GM12878 (cell line): Measurements from ENCODE around the gene BEST1. TPM values are rescaled to one million over a fixed set of nuclear protein-coding genes. Genes with fewer than 3 reads are reported as not detected.

ENCODE experiments used
- ATAC-seq: fragments of 200-7000 bp; cut with Tn5 transposase; 3 replicates; pipeline ENCODE4 v1.9.1; 2020; ENCODE audit warnings: mild to moderate bottlenecking, moderate library complexity
- BruUV-seq: library from RNA; stranded (reverse); fragments of 400-500 nt; replicated peaks from 2 replicates; lab custom pipeline; 2021; lab: Mats Ljungman, UMichigan
- CTCF ChIA-PET: fragments of 300-600 bp; sonication (Branson Sonifier 250); formaldehyde crosslinking; extraction: SDS; loops from one replicate; lab custom pipeline; 2021; ENCODE audit warnings: inconsistent platforms; lab: Yijun Ruan, JAX
- POLR2A ChIA-PET: fragments of 350-600 bp; formaldehyde crosslinking; extraction: SDS; loops from one replicate; lab custom pipeline; 2021; ENCODE audit warnings: inconsistent platforms; lab: Charles Lee
- RAD21 ChIA-PET: fragments of 300-600 bp; sonication (Branson Sonifier 250); formaldehyde crosslinking; loops from one replicate; lab custom pipeline; 2023; ENCODE audit warnings: antibody characterized with exemption; ENCODE audit not compliant: unreplicated experiment; lab: Charles Lee
- SMC1A ChIA-PET: fragments of 300-600 bp; sonication (Branson Sonifier 250); formaldehyde crosslinking; loops from one replicate; lab custom pipeline; 2023; ENCODE audit not compliant: unreplicated experiment, uncharacterized antibody; lab: Charles Lee
- DNase-seq: peaks from one replicate; pipeline ENCODE4 v3.0.0-alpha.2; 2011; ENCODE audit warnings: low read depth, low spot score
- FAIRE-seq: peaks from 3 replicates; lab custom pipeline; 2011; peaks lifted over from hg19 to GRCh38; lab: Jason Lieb, UNC
- H2AFZ ChIP-seq: 2 replicates; pipeline ENCODE4 v1.6.0; 2011; ENCODE audit warnings: low read depth, low read length, control low read depth; ENCODE audit not compliant: control insufficient read depth
- H3K27ac ChIP-seq: 2 replicates; pipeline ENCODE4 v1.5.1; 2011; ENCODE audit warnings: control low read depth; ENCODE audit not compliant: control insufficient read depth, insufficient read depth
- H3K27me3 ChIP-seq, 2 experiments: replicated peaks in 1 of 2; 2 replicates each; pipeline versions ENCODE4 v1.6.0 to v1.6.1; 2011; ENCODE audit warnings: low read length in 1 of 2; ENCODE audit not compliant: control insufficient read depth in 2 of 2, insufficient read depth in 2 of 2
- H3K36me3 ChIP-seq, 2 experiments: 2 replicates each; pipeline ENCODE4 v1.5.1; 2011; ENCODE audit warnings: low read length in 1 of 2; ENCODE audit not compliant: control insufficient read depth in 2 of 2, insufficient read depth in 2 of 2
- H3K4me1 ChIP-seq: 2 replicates; pipeline ENCODE4 v1.6.1; 2011; ENCODE audit warnings: mild to moderate bottlenecking, low read length, moderate library complexity, mixed read lengths; ENCODE audit not compliant: control insufficient read depth, insufficient read depth
- H3K4me2 ChIP-seq: 2 replicates; pipeline ENCODE4 v1.6.0; 2011; ENCODE audit warnings: control low read depth; ENCODE audit not compliant: control insufficient read depth, insufficient read depth
- H3K4me3 ChIP-seq: fragments of 200-600 bp; sonication (generic); 2 replicates; pipeline ENCODE4 v1.5.1; 2016
- H3K79me2 ChIP-seq: 2 replicates; pipeline ENCODE4 v1.6.0; 2011; ENCODE audit warnings: low read length; ENCODE audit not compliant: control insufficient read depth, insufficient read depth
- H3K9ac ChIP-seq: 2 replicates; pipeline ENCODE4 v1.8.0; 2011; ENCODE audit warnings: low read length, control low read depth, mixed read lengths; ENCODE audit not compliant: control insufficient read depth, insufficient read depth
- H3K9me3 ChIP-seq: replicated peaks from 3 replicates; pipeline ENCODE4 v1.5.1; 2011; ENCODE audit warnings: mild to moderate bottlenecking, low read length; ENCODE audit not compliant: control insufficient read depth, insufficient read depth
- H4K20me1 ChIP-seq: 2 replicates; pipeline ENCODE4 v1.6.0; 2011; ENCODE audit not compliant: control insufficient read depth, insufficient read depth
- BRCA1 ChIP-seq: IDR thresholded peaks from 2 replicates; pipeline ENCODE4 v1.6.1; 2011; ENCODE audit warnings: low read depth, low read length, improper control_type of control experiment
- DPF2 ChIP-seq: fragments of 450-650 bp; IDR thresholded peaks from 2 replicates; pipeline ENCODE4 v1.6.1; 2017; ENCODE audit warnings: mild to moderate bottlenecking
- EED ChIP-seq: sonication (generic); IDR thresholded peaks from 2 replicates; pipeline ENCODE4 v1.6.1; 2016; ENCODE audit warnings: antibody characterized with exemption, low read depth
- ESRRA ChIP-seq: IDR thresholded peaks from 2 replicates; pipeline ENCODE4 v1.6.1; 2012; ENCODE audit warnings: mild to moderate bottlenecking, low read length, improper control_type of control experiment
- JUND ChIP-seq: IDR thresholded peaks from 2 replicates; pipeline ENCODE4 v1.6.1; 2012; ENCODE audit warnings: low read depth, mild to moderate bottlenecking, low read length, improper control_type of control experiment, moderate library complexity
- MEF2A ChIP-seq: IDR thresholded peaks from 2 replicates; pipeline ENCODE4 v1.6.1; 2011; ENCODE audit warnings: low read depth, mild to moderate bottlenecking, low read length, moderate library complexity; ENCODE audit not compliant: insufficient read depth
- MLLT1 ChIP-seq: fragments of 450-650 bp; IDR thresholded peaks from 2 replicates; pipeline ENCODE4 v1.6.1; 2016; ENCODE audit warnings: mild to moderate bottlenecking
- PAX5 ChIP-seq: IDR thresholded peaks from 2 replicates; pipeline ENCODE4 v1.6.1; 2011; ENCODE audit warnings: low read depth, low read length, borderline replicate concordance
- RBBP5 ChIP-seq: fragments of 200-600 bp; sonication (generic); conservative IDR thresholded peaks from 2 replicates; pipeline ENCODE4 v1.6.1; 2016
- SIN3A ChIP-seq: IDR thresholded peaks from 2 replicates; pipeline ENCODE4 v1.6.1; 2012; ENCODE audit warnings: low read depth, low read length, improper control_type of control experiment
- SUPT20H ChIP-seq: IDR thresholded peaks from 2 replicates; pipeline ENCODE4 v1.6.1; 2011; ENCODE audit warnings: low read depth, mild to moderate bottlenecking, low read length, moderate library complexity, borderline replicate concordance; ENCODE audit not compliant: control insufficient read depth
- TARDBP ChIP-seq: IDR thresholded peaks from 2 replicates; pipeline ENCODE4 v1.6.1; 2016; ENCODE audit warnings: borderline replicate concordance
- TCF12 ChIP-seq: IDR thresholded peaks from 2 replicates; pipeline ENCODE4 v1.6.1; 2011; ENCODE audit warnings: low read depth, mild to moderate bottlenecking, low read length
- TCF7 ChIP-seq: IDR thresholded peaks from 2 replicates; pipeline ENCODE4 v1.6.1; 2014; ENCODE audit warnings: antibody characterized with exemption, borderline replicate concordance
- WGBS: methylation state at CpG from one replicate; pipeline ENCODE4 v1.1.6; 2016; ENCODE audit warnings: low lambda C conversion rate; ENCODE audit not compliant: insufficient replicate concordance, insufficient coverage; ENCODE audit errors: missing lambda C conversion rate; 5-methylcytosine and 5-hydroxymethylcytosine counted together
- in situ Hi-C: fragments of 300-500 bp; cut with MboI; formaldehyde crosslinking; loops from 9 replicates; pipeline ENCODE4 v1.14.3; 2018; ENCODE audit warnings: mixed read lengths
- intact Hi-C: fragments of 100-400 bp; cut with micrococcal nuclease; formaldehyde crosslinking; loops from one replicate; pipeline ENCODE4 v1.14.2; 2022; ENCODE audit not compliant: unreplicated experiment
- polyA plus RNA-seq, 11 experiments: library from polyadenylated mRNA; depleted of rRNA in 4 of 11; unstranded in 6 of 11; stranded (reverse) in 5 of 11; fragments of >200 nt; fragmentation: Nextera tagmentation in 4 of 11; fragmentation: Illumina TruSeq in 1 of 11; extraction: Ambion mirVana in 4 of 11; extraction: Trizol in 1 of 11; gene quantifications; 1 replicate in 1 of 11; 2 replicates in 10 of 11; pipeline versions ENCODE4 v1.2.1 to v1.2.3, GENCODE V29; 2011 to 2016; ENCODE audit warnings: inconsistent platforms in 2 of 11, missing spikeins in 2 of 11, low read depth in 1 of 11
- total RNA-seq, 4 experiments: library from RNA; depleted of rRNA in 3 of 4; stranded (reverse); fragments of >200 nt in 3 of 4; fragmentation: Illumina TruSeq in 1 of 4; extraction: Trizol in 1 of 4; gene quantifications; 2 replicates each; pipeline versions ENCODE4 v1.2.1 to v1.2.3, GENCODE V29; 2013 to 2021
- TF ChIP-seq, protein P1 (sequence below): fragments of 450-650 bp; conservative IDR thresholded peaks from 2 replicates; pipeline ENCODE4 v1.6.1; 2017; ENCODE audit warnings: mild to moderate bottlenecking, moderate library complexity
- TF ChIP-seq, protein P2 (sequence below): fragments of 450-650 bp; formaldehyde crosslinking; IDR thresholded peaks from 2 replicates; pipeline ENCODE4 v1.4.0; 2022; ENCODE audit warnings: mild to moderate bottlenecking, moderate library complexity

The BEST1 gene
- total and polyA plus RNA-seq, 10 of the 15 experiments (the other 5 are each of a cell fraction or from before 2014, with no cell fraction given), result 0.03 to 3.4 (median 0.15) TPM; not detected in 1

DNA sequence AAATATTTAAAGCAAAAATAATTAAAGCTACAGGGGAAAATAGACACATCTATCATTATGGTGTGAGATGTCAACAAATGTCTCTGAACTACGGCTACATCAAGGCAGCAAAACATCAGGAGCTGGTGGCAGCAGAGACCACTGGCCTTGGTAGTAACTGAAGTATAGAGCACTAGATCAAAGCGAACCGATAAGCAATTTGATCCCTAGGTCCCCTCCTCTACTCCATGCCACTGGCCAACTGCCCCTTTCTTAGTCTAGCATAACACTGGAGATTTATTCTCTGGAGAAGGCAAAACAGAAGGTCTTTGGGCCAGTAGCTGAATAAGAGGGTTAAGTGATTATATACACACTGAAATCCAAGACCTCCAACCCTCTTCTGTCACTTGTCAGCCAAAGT is 19.2 kb upstream of the BEST1 start (continued):
- TF ChIP-seq, protein P1, sequence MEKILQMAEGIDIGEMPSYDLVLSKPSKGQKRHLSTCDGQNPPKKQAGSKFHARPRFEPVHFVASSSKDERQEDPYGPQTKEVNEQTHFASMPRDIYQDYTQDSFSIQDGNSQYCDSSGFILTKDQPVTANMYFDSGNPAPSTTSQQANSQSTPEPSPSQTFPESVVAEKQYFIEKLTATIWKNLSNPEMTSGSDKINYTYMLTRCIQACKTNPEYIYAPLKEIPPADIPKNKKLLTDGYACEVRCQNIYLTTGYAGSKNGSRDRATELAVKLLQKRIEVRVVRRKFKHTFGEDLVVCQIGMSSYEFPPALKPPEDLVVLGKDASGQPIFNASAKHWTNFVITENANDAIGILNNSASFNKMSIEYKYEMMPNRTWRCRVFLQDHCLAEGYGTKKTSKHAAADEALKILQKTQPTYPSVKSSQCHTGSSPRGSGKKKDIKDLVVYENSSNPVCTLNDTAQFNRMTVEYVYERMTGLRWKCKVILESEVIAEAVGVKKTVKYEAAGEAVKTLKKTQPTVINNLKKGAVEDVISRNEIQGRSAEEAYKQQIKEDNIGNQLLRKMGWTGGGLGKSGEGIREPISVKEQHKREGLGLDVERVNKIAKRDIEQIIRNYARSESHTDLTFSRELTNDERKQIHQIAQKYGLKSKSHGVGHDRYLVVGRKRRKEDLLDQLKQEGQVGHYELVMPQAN, result no peak
- TF ChIP-seq JUND (no peak), MEF2A (no peak), RBBP5 (no peak), BRCA1 (no peak), MLLT1 (no peak), TCF12 (no peak), EED (no peak), SIN3A (no peak)

DNA sequence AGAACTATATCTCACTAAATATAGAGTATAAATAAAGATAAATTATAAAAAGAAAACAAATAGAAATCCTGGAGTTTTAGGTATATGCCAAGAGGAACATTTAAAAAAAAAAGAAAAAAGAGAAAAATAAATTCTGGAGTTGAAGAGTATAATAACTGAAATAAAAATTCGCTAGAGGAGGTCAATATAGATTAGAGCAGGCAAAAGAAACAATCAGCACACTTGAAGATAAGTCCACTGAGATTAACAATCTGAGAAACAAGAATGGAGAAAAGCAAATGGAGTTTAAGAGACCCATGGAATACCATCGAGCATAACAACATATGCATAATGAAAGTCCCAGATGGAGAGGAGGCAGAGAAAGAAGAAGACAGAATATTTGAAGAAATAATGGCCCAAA is 14.3 kb upstream of the BEST1 start:
- Histone ChIP-seq H3K4me1 (no peaks in the 10 kb centered on the region), H3K36me3 (no peaks in the 10 kb centered on the region), H3K79me2 (no peaks in the 10 kb centered on the region), H3K4me3 (no peak overlapping the region)
- RAD21 ChIA-PET, result no interaction called here
- TF ChIP-seq TCF7 (no peak), PAX5 (no peak), TARDBP (no peak), DPF2 (no peak), ESRRA (no peak), SUPT20H (no peak)
- TF ChIP-seq, protein P2, sequence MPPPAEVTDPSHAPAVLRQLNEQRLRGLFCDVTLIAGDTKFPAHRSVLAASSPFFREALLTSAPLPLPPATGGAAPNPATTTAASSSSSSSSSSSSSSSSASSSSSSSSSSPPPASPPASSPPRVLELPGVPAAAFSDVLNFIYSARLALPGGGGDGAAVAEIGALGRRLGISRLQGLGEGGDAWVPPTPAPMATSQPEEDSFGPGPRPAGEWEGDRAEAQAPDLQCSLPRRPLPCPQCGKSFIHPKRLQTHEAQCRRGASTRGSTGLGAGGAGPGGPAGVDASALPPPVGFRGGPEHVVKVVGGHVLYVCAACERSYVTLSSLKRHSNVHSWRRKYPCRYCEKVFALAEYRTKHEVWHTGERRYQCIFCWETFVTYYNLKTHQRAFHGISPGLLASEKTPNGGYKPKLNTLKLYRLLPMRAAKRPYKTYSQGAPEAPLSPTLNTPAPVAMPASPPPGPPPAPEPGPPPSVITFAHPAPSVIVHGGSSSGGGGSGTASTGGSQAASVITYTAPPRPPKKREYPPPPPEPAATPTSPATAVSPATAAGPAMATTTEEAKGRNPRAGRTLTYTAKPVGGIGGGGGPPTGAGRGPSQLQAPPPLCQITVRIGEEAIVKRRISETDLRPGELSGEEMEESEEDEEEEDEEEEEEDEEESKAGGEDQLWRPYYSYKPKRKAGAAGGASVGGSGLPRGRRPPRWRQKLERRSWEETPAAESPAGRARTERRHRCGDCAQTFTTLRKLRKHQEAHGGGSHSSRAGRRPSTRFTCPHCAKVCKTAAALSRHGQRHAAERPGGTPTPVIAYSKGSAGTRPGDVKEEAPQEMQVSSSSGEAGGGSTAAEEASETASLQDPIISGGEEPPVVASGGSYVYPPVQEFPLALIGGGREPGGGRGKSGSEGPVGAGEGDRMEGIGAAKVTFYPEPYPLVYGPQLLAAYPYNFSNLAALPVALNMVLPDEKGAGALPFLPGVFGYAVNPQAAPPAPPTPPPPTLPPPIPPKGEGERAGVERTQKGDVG (CRISPR knock-in tag), result no peak
- TF ChIP-seq, all 136 proteins: peak for 0
- Histone ChIP-seq H3K9me3 (no peaks in the 10 kb centered on the region; the same call in 2 of the 3 replicates), H3K4me2 (no peak overlapping the region), H3K27me3 (no peaks in the 10 kb centered on the region; a peak in 2 of 4 replicates), H3K27ac (no peak overlapping the region), H2AFZ (no peak overlapping the region), H3K9ac (no peak overlapping the region), H4K20me1 (no peaks in the 10 kb centered on the region)
- CTCF ChIA-PET, result interaction anchor here (3.6 to 4.0 kb wide), 3 partner anchors 12 to 146 kb away, joined by 10 to 19 read pairs (median 15); no protein-coding TSS in a partner anchor
- intact Hi-C loops (no loop called here), in situ Hi-C loops (no loop called here)
- POLR2A ChIA-PET, result no interaction called here
- SMC1A ChIA-PET, result no interaction called here
- FAIRE-seq, result no peak
- 3% methylated on average over 2 of the region's 2 CpGs for WGBS
- no peak for DNase-seq
- BruUV-seq, result no TSS peak
- ATAC-seq, result no peak
